Activated CD8-positive, alpha-beta memory T cell treated with anti-CD3 and anti-CD28 coated beads for 36 hours (primary cell): ENCODE data around the gene FRRS1L. TPM values are rescaled to one million over a fixed set of nuclear protein-coding genes. Genes with fewer than 3 reads are reported as not detected.

Experiments used
- CTCF ChIA-PET: fragments of 350-600 bp; sonication (Branson Sonifier 250); formaldehyde crosslinking; loops from one replicate; lab custom pipeline; 2021; ENCODE audit warnings: antibody characterized with exemption; lab: Charles Lee
- POLR2A ChIA-PET: fragments of 350-600 bp; sonication (Branson Sonifier 250); formaldehyde crosslinking; loops from one replicate; lab custom pipeline; 2021; ENCODE audit warnings: antibody characterized with exemption; lab: Charles Lee
- total RNA-seq, 2 experiments: library from RNA; stranded (reverse); gene quantifications; one replicate each; pipeline ENCODE4 v1.2.3, GENCODE V29; 2021

Gene FRRS1L, protein sequence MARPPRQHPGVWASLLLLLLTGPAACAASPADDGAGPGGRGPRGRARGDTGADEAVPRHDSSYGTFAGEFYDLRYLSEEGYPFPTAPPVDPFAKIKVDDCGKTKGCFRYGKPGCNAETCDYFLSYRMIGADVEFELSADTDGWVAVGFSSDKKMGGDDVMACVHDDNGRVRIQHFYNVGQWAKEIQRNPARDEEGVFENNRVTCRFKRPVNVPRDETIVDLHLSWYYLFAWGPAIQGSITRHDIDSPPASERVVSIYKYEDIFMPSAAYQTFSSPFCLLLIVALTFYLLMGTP
- total RNA-seq = not detected

DNA sequence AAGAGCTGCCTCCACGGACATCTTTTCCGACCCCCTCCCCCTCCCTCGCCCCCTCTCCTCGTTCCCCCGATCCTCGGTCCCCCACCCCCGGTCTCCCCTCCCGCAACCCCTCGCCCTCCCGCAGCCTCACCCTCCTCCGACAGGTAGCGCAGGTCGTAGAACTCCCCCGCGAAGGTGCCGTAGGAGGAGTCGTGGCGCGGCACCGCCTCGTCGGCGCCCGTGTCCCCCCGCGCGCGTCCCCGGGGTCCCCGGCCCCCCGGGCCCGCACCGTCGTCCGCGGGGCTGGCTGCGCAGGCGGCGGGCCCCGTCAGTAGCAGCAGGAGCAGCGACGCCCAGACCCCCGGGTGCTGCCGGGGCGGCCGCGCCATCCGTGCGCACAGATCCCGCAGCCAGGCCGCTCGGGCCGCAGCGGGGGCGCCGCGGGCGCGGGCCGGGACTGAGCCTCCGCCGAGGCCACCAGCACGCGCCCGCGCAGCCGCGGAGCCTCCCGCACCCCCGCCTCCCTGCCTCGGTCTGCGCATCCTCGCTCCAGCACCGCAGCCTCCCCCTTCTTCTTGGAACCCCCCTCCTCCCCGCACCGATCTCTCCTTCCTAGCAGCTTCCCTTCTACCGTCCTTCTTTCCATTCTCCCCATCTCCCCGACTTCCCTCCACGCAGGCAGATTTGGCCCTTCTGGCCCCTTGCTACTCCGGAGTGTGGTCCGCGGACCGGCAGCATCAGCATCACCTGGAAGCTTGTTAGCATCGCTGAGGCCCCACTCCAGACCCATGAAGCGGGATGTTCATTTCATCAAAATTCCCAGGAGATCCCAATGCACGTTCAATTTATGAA is at the start of gene FRRS1L:
Gene FRRS1L, minus strand, starts transcription at position 479 of the 831 bp plus-strand sequence. Its CDS starts 111 bp downstream, at position 368.
- CTCF ChIA-PET = no interaction called here

GRCh38 chr9:109214414-109214813 is 47.4 kb upstream of the FRRS1L start:
- CTCF ChIA-PET = no interaction called here

More for the DNA sequence above, at the start of gene FRRS1L:
- POLR2A ChIA-PET = interaction anchor here (0.6 kb wide), 1 partner anchor 60 kb away, joined by 3 read pairs; no protein-coding TSS in a partner anchor

DNA sequence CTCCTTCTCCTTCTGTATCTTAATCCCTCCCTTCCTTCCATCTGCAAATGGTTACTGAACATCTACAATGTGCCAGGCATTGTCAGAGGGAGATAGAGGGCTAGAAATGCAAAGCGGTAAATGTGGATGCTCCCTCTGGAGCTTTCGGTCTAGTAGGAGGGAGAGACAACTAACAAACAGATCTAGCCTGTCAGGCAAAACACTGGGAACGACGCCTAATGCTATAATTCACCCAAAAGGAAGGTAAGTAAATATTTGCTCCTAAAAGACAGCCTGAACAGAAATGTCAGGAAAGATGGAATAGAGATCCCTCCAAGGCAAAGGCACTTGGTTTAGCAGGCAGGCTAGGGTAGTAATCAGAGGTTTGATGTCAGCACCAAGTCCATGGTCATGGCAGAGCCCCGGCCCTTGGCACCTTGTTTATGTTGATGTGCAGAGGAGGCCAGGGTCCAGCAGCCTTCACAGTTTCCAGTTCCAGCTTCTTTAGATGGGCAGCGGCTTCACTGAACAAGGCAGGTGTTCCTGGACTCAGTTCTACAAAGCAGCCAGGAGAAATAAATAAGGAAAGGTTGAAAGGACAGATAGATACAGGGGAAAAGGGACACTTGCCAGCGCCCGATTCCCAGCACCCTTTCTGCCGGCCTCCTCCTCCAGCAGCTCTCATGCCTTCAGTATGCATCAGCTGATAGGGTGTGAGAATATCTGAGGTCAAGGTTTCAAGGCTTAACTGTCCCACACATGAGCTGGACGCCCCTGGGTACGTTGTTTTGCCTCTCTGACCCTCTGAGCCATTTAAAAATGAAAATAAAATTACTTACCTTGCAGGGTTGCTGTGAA is 46.5 kb upstream of the FRRS1L start:
- POLR2A ChIA-PET = no interaction called here
- CTCF ChIA-PET = no interaction called here

More at GRCh38 chr9:109214414-109214813, 47.4 kb upstream of the FRRS1L start:
- POLR2A ChIA-PET = no interaction called here

- POLR2A ChIA-PET = no interaction called here
- CTCF ChIA-PET = no interaction called here
Measured at GRCh38 chr9:109212768-109213167, 45.7 kb upstream of the FRRS1L start.

- POLR2A ChIA-PET = no interaction called here
- CTCF ChIA-PET = no interaction called here
Measured at GRCh38 chr9:109206670-109207069, 39.6 kb upstream of the FRRS1L start.

DNA sequence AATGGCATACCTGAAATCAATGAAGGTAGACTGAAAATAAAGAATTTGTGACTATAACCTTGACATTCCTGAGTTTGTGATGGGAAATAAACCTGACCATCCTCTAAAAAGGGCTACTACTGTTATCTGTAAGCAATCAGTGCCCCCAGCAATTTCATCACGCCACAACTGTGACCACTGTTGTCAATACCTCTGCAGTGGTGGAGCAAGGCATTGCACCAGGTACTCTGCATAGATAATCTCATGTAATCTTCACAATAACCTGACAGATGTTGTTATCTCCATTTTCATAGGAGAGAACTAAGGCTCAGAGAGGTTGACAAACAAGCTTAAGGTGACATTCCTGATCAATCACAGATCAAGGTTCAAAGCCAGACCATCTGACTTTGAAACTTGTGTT is 38.5 kb upstream of the FRRS1L start:
- POLR2A ChIA-PET = no interaction called here
- CTCF ChIA-PET = no interaction called here

- ChIA-PET POLR2A (no interaction called here), CTCF (no interaction called here)
Measured at GRCh38 chr9:109203761-109204360, 36.8 kb upstream of the FRRS1L start.

- CTCF ChIA-PET = no interaction called here
- POLR2A ChIA-PET = no interaction called here
Measured at GRCh38 chr9:109199676-109200075, 32.6 kb upstream of the FRRS1L start.

DNA sequence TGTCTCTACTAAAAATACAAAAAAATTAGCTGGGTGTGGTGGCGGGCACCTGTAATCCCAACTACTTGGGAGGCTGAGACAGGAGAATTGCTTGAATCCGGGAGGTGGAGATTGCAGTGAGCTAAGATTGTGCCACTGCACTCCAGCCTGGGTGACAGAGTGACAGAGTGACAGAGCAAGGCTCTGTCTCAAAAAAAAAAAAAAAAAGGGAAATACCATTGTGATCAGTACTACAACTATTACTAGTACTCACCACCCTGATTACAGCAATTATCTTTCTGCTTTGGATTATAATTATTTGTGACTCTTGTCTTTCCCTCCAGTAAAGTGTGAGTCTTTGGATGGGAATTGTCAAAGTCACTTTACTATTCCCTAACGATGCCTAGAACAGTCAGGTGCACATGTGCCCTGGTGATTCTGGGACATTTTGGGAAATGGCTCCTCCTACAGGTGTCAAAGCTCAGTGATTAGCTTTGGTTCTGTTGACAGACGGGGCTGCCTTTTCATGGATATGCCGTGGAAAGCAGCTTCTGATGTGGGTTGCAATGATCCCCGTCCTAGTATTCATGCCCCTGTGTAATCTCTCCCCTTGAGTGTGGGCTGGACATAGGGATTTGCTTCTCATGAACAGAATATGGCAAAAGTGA is 31.8 kb upstream of the FRRS1L start:
- POLR2A ChIA-PET = no interaction called here

GRCh38 chr9:109193974-109194556 is 27.0 kb upstream of the FRRS1L start:
- POLR2A ChIA-PET = no interaction called here
- CTCF ChIA-PET = no interaction called here

More for the DNA sequence above, 31.8 kb upstream of the FRRS1L start:
- CTCF ChIA-PET = interaction anchor here (0.7 kb wide), 1 partner anchor 255 kb away, joined by 3 read pairs; no protein-coding TSS in a partner anchor

DNA sequence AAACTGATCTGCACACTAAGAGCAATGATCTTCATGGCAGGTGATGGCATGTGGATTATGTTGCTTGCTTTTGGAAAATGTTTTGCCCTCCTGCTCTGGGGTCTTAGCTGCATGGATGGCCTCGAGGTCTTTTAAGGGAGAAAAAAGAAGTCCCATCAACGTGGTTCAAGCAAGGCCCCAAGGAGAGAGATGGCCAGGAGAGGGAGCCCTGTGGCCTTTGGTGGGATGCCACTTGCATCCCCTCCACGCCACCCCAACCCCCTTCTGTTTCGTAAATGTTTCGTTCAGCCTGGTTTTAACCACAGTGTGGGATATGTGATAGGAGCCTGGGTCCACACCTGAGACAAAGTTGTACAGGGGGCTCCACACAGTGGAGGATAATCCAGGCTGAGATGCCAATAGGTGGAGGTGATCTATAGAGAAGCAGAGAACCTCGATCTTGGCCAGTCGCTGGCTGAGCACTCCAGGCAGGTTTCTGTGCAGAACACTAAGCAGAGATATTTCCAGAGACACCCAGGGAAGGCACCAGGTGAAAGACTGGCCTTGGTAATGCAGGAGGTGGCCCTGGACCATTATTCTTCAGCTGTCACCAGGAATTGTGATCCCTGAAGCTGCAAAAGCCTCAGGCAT is 25.8 kb upstream of the FRRS1L start:
- CTCF ChIA-PET = no interaction called here
- POLR2A ChIA-PET = no interaction called here

- ChIA-PET CTCF (no interaction called here), POLR2A (no interaction called here)
Measured at GRCh38 chr9:109191746-109192145, 24.7 kb upstream of the FRRS1L start.

- POLR2A ChIA-PET = no interaction called here
- CTCF ChIA-PET = no interaction called here
Measured at GRCh38 chr9:109190151-109190550, 23.1 kb upstream of the FRRS1L start.

GRCh38 chr9:109186857-109187520 is 19.9 kb upstream of the FRRS1L start:
- CTCF ChIA-PET = no interaction called here

DNA sequence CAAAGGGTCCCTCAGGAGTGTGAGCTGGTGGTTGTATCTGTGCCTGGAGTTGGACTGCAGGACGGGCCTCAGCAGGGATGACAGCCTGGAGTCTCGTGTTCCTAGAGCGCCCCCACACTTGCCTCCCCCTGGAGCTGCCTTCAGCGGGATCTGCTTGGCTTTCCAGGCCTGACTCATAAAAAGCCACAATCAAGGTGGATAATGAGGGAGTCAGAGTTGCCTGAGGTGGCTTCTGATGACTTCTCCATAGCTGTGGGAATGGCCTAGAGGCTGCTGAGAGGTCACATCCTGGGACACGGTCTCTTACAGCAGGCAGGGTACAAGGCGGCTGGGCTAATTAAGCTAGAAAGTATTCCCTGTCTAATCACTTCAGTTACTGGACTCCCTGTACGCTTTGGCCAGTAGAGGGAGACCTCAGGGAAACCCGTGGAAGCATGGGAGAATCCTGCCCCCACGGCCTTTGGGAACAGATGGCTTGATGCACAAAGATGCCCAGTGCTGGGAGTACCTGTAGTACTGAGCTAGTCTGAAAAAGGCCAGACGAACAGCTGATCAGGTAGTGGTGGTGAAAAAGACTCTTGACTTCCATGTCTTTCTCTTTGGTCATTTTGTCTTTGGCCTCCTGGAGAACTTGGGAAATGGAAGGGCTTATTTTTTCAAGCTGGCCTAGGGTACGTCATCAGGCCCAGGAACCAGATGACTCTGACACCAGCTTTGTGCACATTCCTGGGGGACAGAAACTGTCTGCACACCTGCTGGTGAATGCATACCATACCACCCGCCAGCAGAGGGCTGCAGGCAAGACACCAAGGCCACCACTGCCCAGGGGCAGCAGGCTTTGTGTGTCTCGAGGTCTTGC is 16.1 kb upstream of the FRRS1L start:
- CTCF ChIA-PET = no interaction called here
- POLR2A ChIA-PET = interaction anchor here (0.8 kb wide), 1 partner anchor 249 kb away, joined by 4 read pairs; the partner anchor contains the start of genes ABITRAM and ELP1

More at GRCh38 chr9:109186857-109187520, 19.9 kb upstream of the FRRS1L start:
- POLR2A ChIA-PET = interaction anchor here (0.6 kb wide), 1 partner anchor 243 kb away, joined by 3 read pairs; no protein-coding TSS in a partner anchor

DNA sequence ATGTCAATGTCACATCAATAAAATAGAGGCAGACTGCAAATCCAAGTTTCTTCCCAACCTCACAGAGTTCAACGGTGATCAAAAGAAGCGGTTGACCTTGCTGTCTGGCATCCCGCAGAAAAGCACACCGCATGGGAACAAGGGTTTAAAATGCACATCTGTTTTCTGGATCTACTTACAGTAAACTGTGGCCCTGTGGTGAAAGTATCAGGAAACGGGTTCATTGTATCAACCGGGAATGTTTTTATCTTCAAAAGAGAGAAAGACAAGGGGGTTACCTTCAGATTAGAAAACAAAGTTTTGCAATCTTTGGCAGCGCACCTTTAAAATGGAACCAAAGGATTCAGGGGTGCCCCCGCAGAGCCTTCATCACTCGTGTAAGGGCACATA is 15.5 kb upstream of the FRRS1L start:
- CTCF ChIA-PET = no interaction called here
- POLR2A ChIA-PET = no interaction called here
